Measurements from ENCODE around the gene VDR.
A peak's percentile ranks its signal among the peaks of the same experiment; 100 is the strongest.

The VDR gene

GRCh38 chr12:47867495-47867941 is 37.3 kb downstream of the VDR start:
- peak; percentile 16 for DNase-seq

DNA sequence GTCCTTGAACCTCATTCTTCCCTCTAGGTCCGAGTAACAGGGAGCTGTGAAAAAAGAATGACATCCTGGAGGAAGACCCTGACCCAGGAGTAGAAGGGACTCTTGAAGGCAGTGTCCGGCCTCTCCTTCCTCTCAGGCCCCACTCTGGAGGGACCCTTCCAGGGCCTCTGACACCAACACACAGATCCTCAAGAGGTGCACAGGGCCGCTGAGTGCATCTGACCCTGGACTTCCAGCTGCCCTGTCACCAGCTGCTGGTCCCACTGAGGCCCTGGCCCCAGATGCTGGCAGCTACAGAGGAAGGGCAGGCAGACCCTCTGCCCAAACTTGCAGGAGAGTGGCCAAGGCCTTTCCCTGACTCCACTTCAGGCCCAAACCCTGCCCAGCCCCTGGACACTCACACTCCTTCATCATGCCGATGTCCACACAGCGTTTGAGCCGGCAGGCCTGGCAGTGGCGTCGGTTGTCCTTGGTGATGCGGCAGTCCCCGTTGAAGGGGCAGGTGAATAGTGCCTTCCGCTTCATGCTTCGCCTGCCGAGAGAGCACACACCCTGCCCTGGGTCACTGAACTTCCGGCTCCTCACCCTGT is 40.1 kb downstream of the VDR start:
- no peak for DNase-seq

GRCh38 chr12:47863985-47864384 is 40.8 kb downstream of the VDR start:
- DNase-seq = no peak

- DNase-seq = no peak
Measured at GRCh38 chr12:47863467-47863866, 41.3 kb downstream of the VDR start.

- DNase-seq = no peak
Measured at GRCh38 chr12:47862881-47863280, 41.9 kb downstream of the VDR start.

DNA sequence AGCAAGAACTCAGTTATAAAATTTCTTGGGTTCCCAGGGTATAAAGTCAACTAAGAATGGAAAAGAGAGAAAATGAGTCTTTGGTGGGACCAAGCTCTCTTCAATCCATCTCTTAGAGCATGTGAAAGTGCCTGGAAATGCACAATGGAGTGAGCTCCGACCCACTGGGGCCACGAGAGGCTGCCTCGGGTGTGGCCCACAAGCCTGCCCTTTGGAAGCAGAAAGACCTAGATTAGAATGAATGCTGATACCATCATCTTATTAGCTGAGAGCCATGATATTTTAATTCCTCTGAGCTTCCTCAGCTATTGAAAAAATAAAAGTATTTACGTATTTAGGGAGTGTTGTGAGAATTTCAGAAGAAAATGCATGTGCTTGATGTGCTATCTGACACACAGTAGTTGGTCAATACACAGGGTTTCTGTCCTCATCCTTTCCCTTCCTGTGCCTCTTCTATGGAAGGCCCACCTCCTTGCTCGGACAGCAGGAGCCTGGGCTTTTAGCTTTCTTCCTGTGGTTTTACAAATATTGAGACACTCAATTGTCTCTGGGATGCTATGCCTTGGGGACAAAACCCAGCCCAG is 42.5 kb downstream of the VDR start:
- DNase-seq = no peak

GRCh38 chr12:47860873-47861272 is 43.9 kb downstream of the VDR start:
- no peak for DNase-seq

DNA sequence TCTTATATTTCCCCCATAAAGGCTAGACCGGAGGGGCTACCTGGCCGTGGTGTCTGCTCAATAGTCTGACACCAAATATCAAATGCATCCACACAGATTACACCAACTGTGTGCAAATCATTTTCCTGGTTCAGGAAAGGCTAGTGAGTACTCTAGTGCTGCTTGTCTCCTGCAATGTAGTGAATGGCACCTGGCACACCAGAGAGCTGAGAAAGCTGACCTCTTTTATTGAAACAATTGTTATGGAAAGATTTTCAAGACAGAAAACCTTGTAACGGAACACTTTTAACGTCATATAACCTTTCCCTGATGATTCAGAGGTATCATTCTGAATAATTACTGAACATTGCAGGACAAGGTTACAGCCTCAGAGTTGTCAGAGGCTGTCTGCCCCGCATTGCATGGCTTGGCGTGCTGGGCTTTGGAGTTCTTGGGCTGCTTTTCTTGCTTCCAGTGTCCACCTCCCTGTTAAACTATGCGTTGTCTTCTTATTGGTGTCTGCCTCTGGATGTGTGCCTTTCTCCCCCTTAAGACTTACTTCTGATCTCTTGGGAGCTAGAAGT is 44.4 kb downstream of the VDR start:
- DNase-seq = no peak

DNA sequence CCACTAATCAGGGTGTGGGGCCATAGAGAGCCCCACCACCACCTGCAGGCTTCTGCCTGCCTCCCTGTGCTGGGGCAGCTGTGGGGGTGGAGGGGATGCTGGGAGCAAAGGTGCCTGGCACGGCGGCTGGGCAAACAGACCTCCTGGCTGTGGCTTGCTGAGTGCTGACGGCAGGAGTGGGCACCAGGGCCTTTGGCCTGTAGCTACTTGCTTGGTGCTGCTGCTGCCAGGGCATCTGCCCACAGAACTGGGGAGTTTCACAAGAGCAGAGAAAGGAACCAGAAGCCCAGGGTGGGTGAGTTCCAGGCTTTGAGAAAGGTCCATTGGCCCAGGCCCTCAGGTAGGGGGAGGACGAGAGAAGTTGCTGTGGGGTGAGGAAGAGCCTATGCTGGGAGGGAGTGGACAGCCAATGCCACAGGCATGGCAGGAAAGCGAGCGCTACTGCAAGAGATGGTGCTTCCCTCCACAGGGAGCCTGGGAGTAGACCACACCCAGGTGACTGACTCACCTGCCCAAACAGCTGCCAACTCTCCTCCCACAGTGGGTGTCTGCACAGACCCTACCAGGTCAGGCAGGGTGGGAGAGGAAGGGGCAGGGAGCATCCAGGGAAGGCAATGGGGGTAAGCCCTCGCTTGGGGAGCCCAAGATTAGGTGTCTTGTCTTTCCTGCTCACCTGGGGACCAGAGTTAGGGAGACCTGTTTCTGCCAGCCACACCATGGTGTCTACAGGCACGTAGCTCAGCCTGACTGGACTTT is 46.1 kb downstream of the VDR start:
- no peak for DNase-seq

DNA sequence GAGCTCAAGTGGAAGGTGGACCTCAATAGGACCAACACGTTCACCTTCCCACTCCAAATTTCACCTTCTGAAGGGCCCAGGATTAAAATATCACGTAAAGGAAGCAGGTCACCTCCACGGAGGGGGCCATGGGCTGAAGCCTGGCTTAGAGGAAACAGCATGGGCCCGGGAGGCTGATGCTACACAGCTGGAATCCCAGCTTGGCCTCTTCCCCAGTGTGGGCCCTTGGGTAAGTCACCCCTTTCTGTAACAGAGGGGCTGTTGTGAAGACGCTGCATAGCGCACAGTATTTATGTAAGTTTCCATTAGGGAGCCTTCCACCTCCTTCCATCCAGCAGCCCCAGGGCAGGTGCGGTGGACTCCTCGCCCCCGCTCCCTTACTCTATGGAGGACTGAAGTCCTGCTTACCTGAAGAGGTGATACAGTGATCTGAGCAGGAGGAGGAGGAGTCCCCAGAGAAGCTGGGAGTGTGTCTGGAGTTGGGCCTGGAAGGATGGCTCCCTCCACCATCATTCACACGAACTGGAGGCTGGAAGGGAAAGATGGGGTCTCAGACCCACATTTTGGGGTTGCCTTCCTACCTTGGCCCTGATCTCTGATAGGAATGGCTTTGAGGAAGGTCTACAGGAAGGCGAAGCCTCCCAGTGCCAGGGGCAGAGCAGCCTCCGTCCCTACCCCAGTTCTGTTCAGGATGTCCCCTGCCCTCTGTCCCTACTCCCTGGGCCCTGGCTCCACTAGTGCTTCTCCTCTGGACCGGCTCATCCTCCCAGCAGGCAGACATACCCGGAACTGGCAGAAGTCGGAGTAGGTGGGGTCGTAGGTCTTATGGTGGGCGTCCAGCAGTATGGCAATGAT is 47.8 kb downstream of the VDR start:
- DNase-seq = no peak

DNA sequence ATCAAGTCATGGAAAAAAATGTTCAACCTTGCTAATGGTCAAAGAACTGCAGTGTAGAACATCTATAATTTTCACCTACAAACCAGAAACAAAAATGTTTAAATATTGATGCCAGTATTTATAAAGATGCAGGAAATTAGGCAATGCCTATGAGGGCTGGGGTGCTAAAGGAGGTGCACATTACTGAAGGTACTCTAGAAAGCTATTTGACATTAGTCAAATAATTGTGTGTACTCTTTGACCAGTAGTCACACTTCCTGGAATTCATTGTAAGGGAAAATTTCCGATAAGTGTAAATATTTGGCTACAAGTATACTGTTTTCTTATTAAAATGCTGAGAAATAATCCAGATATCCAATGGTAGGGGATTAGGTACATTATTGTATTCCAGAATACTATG is 48.7 kb downstream of the VDR start:
- DNase-seq = no peak

DNA sequence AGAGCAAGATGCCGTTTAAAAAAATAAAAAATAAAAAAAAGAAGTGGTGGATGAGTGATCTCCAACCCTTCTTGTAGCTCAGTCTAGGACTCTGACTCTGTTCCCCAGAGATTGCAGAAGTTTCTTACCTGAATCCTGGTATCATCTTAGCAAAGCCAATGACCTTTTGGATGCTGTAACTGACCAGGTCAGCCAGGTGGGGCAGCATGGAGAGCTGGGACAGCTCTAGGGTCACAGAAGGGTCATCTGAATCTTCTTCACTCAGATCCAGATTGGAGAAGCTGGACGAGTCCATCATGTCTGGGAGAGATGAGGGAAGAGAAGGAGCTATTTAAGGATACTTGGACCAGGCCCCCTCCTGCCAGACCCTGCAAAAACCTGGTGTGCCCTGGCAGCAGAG is 49.3 kb downstream of the VDR start:
- no peak for DNase-seq

- DNase-seq = no peak
Measured at GRCh38 chr12:47854531-47854930, 50.3 kb downstream of the VDR start.

GRCh38 chr12:47852096-47852571 is 52.7 kb downstream of the VDR start:
- no peak for DNase-seq

DNA sequence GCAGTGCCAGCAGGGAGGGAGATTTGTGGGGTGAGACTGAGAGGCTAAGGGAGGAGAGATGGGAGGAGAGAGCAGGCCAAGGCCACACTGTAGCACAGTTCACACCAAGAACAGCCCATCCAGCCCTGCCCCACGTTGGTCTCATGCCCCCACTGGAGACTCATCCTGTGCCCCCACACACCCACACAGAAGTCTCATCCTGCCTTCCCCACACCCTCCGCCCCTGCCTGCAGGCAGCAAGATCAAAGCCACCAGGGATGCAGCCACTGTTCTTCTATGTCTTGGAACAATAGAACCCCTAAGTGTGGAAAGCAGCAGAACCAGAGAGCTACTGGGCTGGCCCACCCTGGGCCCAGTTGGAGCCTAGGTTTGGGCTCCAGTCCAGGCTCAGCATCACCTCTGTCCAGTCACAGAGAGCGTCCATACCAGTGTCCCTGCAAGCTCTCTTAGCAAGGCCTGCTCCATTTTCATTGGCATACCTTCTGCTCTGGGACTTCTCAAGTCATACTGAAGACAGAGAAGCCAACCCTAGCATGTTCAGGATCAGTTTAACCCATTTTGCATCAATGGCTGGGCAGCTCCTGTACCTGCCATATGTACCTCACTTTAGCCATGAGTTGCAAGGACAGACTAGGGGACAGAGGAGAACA is 53.4 kb downstream of the VDR start:
- DNase-seq = no peak

DNA sequence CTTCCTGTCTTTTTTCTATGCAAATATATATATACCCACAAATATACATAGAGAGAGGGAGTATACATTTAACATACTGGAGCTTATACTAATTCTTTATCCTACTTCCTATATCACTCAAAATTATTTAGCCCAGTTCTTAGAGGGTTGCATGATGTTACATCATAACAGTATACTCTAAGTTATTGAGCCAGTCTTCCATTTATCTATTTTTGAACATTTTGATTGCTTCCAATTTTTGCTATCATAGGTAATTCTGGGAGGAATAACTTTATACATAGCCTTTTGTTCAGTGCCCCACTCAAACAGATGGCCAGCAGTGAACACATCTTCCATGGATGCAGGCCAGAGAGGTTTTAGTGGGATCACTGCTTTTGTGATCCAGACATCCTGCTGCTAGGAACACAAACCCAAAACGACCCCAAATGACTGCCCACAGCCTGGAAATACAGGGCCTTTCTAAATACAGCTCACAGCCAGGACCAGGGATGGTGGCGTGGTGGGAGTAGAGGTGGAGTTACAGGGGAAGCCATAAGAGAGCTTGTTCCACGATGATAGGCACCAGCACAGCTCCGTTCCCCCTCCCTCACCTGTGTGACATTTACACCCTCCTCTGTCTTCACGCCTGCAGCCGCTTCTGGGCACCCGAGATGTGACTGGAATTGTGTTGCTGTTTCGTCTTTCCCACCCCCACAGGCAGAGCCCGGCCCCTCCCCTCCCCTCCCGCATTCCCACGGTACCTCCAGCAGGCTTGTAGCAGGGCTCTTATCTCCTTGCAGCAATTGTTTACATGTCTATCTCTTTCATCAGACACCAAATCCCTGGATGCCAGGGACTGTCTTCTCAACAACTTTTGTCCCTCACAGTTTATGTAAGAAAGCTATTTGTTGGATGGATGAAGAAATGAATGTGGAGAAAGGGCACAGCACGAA is 54.4 kb downstream of the VDR start:
- DNase-seq = peak; percentile 36

- no peak for DNase-seq
Measured at GRCh38 chr12:47849261-47849660, 55.5 kb downstream of the VDR start.

- DNase-seq = no peak
Measured at GRCh38 chr12:47848853-47849252, 55.9 kb downstream of the VDR start.

DNA sequence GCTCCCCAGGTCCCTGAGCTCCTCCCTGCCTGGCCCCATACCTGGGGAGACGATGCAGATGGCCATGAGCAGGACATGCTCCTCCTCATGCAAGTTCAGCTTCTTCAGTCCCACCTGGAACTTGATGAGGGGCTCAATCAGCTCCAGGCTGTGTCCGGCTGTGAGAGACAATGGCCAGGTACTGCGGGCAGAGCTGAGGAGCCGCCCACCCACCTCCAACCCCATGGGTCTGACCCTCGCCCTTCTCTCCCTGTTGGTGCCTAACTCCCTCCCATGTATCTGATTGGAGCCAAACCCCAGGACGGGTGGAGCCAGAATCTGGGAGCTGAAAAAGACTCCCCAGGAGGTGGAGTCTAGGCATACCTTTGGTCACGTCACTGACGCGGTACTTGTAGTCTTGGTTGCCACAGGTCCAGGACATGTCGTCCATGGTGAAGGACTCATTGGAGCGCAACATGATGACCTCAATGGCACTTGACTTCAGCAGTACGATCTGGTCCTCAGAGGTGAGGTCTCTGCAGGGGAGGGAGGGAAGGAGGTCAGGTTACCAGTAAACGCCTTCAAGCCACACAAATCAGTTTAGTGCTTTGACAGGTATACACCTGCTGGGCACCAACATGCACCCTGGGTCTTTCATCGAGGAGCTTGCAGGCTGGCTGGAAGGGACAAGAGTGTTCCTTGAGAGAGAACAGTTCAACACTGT is 58.3 kb downstream of the VDR start:
- no peak for DNase-seq

DNA sequence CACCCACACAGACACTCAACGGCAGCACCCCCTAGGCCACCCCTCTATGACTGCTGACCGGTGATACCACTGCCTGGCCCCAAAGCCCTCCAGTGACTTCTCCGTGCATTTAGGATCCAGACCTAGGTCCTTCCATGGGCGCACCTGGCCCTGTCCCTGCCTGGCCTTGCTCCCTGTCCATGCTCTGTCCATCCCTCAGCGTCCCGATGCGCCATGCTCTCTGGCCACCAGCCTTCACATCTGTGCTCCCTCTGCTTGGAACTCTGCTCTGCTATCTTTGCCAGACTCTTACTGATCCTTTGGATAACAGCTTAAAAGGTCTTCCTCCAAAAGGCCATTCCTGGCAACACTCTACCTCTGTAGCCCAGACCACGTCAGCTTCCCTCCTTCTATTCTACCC is 59.7 kb downstream of the VDR start:
- DNase-seq = no peak
